Stimulated activated CD4-positive, alpha-beta T cell treated with anti-CD3 and anti-CD28 coated beads, Interleukin-4, amount 100 ng/mL, for 4 hours (primary cell): ENCODE data around the gene TRIM63.

Experiments
- DNase-seq, 2 experiments: peaks; one replicate each; pipeline ENCODE4 v3.0.0-alpha.2; 2020

Gene TRIM63

DNA sequence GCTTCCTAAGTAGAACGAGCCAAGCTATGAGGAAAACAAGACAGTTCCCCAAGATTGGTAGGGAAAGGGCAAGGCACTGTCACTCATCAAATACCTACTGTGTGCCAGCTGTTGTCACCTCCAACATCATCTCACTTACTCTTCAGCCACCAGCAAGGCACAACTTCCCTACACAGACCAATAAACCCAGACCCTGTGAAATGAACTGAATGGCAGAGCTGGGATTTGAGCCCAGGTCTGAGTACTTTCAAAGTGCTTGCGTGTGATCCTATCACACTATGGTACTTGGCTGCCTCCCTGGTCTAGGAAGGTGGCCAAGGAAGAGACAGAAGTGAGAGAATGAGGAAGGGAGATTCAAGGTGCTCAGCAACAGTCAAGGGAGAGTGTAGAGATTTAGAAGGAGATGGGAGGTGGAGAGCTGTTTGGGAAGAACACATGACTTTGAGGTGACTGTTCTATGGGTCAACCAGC is 16.7 kb upstream of the TRIM63 start:
- no peak for DNase-seq

DNA sequence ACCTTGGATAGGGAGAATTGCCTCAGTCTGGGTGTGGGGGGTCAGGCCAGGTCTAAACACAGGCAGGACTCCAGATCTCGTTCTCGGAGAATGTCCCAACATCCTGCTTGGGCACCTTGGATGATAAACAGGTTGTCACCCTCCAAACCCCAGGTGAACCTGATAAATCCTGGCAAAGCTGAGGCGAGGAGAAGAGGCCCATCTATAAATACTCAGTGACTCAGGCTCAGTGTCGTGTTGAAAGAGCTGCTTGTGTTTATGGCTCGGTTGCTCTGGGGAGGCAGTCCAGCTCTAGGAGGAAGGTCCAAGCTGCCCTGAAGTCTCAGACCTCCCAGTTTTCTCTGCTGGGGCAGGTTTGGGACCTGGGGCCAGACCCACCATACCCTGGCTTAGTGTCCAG is 15.8 kb upstream of the TRIM63 start:
- DNase-seq = no peak

DNA sequence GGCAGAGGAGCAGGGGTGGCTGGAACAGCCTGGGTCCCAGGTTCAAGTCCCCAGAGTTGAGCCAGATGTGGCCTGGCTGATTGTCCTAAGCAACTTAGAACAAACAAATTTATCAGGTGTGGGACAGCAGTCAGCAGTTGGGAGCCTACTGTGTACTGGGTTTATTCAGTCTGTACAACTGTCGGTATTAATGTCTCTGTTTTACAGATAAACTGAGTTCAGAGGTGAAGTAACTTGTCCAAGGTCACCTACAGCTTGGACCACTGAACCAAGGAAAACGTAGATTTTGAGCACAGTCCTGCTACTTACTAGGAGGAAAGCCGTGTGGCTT is 14.6 kb upstream of the TRIM63 start:
- DNase-seq = no peak

DNA sequence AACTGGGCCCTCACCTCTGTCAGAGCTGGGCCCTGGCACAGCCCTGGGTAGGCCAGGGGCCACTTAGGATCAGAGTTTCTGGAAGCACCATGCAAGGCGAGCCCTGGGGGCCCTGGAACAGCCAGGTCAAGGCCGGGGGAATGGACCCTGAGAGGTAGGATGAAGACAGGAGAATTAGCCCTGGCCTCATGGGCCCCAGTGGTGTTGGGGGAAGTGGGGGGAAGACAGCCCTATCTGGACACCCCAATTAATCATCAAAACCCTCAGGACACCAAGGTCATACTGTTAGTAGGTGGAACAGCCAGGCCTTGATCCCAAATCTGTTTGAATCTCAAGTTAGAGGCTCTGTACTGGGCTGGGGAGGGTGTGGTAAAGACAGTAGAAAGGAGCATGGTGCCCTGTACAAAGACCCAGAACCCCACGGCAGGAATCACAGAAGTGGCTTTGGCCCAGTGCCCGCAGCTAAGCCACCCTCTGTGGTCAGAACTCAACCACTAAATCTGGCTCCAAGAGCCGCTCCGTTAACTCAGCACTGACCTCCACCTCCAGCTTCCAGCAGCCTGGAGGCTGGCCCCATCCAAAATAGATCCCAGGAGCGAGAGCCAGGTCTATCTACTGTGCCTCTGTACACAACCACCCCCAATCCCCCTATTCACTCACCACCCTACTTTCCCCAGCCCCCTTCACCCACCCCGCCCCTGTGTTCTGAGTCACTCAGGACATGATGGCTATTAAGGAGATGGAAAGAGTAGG is 14.0 kb upstream of the TRIM63 start:
- no peak for DNase-seq

DNA sequence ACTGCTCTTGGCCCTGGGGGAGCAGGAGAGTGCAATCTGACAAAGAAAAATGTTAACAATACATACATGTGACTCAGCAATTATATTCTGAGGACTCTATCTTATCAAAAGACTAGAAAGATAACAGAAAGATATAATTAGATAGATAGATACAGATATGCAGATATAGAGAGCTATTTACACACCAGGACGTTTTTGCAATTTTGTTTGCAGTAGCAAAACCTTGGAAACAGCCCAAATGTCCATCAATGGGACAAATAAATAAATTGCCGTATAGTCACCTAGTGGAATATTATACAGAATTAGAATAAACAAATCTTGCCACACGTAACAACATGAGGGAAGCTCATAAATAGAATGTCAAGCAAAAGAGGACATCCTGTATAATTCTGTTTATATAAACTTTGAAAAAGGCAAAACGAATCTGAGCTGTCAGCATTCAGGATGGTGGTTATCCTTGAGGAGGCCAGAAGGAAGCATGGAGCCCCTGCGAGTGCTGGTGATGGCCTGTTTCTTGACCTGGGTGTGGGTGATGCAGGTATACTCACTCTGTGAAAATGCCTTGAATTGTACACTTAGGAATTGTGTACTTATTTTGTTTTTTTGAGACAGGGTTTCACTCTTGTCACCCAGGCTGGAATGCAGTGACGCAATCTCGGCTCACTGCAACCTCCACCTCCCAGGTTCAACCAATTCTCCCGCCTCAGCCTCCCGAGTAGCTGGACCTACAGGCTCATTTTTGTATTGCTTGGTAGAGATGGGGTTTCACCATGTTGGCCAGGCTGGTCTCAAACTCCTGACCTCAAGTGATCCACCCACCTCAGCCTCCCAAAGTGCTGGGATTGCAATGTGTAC is 12.8 kb upstream of the TRIM63 start:
- no peak for DNase-seq

DNA sequence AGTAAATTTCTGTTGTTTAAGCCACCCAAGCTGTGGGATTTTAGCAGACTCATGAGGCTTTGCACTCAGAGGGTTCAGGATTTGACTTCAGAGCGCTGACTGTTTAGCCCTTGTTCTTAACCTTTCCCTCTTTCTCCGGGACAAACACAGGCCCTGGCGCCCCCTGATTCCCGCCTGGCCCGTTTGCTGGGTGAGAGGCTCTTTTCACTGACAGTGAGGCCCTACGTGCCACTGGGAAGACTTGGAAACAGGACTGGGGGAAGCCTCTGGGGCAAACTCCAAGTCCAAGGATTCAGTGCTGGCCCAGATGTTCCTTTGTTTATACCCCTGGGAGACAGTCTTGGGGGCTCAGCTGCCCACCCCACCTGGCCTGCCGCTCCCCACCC is 11.7 kb upstream of the TRIM63 start:
- no peak for DNase-seq

DNA sequence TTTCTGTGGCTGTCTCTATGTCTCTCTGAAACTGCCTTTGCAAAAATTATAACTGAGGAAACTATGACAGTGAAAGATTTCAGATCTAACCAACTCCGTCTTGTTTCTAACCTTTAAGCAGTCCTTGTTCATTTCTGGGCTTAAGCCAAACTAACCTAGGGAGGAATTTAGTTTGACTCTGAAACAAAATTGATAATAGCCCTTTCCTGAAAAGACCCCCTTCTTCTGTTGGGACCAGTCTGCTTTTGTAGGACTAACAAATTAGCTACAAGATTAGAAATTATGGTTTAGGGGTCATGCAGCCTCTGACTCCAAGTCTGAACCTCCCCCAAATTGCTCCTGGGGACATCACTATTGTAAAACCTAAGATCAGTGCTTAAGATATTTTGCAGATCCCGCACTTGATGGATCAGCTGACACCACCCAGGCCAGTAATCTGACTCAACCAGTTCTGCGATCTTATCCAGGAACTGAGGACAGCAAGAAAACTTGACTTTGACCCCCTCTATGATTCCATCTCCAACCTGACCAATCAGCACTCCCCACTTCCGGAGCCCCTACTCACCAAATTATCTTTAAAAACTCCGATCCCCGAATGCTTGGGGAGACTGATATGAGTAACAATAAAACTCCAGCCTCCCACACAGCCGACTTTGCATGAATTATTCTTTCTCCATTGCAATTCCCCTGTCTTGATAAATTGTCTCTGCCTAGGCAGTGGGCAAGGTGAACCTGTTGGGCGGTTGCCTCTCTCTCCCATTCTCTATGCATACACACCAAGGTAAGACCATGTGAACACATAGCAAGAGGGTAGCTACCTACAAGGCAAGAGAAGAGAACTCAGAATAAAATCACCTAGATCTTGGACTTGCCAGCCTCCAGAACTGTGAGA is 11.1 kb upstream of the TRIM63 start:
- no peak for DNase-seq

DNA sequence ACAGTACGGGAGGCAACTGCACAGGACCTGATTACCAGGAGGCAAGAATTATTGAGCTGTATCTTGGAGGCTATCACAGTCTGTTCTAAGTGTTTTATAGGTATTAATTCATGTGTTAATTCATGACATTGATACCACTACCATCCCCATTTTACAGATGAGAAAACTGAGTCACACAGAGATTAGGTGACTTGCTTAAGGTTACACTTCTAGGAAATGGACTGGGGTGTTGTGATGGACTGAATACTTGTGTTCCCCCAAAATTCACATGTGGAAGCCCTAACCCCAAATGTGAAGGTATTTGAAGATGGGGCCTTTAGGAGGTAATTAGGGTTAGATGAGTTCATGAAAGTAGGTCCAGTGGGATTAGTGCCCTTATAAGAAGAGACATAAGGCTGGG is 10.1 kb upstream of the TRIM63 start:
- no peak for DNase-seq

DNA sequence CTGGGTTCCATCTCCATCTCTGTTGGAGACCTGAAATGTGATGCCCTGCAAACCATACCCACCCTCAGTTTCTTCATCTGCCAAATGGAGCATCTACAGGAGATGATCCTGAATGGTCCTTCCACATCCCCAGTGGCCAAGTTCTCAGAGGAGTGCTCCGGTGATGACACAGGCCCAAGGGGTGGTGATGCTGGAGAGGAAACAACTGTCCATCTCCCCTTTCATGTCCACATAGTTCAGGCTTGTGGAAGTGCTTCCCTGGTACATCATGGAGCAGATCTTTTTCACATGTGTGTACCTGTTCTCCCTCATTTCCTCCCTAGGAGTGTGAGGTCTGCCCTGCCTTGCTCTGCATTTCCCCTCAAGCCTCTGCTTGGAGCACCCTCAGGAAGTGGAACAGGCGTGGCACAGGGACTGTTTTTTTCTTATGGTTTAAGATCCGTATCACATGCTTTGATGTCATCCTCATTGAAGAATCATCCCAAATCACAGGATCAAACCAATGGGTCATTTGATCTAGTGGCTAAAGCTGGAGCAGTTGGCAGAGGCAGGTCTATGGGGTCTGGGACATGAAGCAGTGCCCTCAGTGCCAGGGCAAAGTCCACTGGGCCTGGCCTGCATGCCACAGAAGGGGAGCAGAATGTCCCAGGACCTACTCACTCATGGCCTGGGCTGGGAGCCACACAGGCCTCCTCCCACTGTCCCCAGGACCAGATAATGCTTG is 8.2 kb upstream of the TRIM63 start:
- DNase-seq = no peak

DNA sequence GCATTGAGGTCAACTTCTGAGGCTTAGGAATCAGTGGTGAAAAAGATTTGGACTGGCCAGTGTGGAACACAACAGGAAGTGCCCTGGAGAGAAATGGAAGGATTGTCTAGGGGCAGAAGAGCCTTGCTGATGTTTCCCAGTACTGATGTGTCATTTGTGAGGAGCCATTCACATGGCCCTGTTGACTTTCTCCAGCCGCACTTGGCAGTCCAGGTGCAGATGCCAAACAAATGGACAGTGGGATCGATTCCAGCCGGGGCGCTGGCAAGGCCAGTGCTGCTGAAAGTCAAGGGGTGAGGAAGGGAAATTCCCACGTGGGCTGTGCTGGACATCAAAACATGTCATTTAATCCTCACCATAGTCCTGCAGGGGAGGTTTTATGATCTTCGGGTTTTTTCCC is 4.9 kb upstream of the TRIM63 start:
- no peak for DNase-seq

DNA sequence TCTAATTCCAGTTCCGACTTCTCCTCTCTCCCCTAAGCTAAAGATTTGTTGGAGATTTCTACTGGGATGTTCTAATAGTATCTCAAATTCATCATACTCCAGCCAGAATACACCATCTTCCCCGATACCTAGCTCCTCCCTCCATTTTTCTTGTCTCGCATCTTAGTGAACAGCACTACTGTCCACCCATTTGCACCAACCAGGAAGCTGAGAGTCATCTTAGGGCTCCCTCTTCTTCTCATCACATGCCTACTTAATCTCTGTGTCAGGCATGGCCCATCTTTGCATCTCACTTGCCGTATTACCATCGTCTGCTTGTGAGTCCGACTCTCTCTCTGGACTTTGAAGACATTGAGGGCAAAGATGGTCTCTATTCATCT is 3.5 kb upstream of the TRIM63 start:
- no peak for DNase-seq

DNA sequence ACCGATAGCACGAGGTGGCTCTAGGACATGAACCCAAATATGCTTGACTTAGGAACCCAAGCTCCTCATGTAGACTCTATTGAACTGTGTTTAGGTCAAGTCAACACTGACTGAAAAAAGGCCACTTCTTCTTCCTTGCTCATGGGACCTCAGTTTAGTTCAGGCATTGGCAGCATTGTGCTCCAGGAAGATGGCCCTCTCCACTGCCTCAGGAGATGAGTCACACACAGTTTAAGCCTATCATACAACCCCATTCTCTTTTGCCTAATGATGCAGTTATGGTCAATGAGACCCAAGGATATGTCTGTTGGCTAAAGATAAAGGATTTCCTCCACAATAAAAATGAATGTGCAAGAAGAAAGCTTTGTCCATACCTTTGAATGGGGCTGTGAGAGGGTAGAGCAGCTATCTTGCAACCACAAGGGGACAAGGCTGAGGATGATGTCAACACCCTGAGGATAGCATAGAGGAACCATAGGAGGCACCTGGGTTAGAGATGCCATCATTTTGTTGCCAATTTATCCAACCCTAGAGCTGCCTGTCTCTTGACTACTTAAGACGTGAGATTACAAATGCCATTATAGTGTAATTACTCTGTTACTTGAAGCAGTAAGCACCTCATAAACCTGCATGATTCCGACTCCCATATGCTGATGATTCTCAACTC is 3.0 kb upstream of the TRIM63 start:
- DNase-seq = no peak

DNA sequence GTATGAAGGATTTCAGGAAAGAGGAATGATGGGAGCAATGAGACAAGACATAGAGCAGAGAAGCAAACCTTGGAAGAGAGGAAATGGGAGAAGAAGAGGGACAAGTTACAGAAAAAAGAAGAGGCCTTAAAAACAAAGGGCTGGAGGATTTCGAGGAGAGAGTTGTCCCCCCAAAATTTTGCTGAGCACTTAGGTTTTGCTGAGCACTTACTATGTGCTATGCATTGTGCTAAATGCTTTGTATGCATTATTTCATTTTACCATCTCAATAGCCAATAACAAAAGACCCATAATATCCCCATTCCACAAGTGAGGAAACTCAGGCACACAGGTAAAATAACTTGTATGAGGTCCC is 2.5 kb upstream of the TRIM63 start:
- no peak for DNase-seq

DNA sequence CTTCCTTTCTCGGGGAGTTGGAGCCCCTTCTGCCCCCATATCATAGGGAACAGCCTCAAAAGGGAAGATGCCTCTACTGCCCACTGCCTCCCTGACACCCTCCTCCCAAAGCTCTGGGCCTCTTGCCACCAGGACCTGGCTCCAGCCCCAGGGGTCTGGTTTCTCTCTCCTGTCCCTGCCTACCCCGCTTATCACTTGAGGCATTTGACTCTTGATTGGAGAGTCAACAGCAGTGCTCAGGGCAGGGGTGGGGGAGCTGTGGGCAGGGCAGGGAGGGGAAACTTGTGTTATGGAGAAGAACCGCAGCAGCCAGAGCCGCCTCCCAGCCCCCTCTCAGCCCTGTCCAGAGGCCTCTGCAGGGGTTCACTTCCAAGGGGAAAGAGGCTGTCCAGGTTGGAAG is 573 bp downstream of the TRIM63 start:
- no peak for DNase-seq

DNA sequence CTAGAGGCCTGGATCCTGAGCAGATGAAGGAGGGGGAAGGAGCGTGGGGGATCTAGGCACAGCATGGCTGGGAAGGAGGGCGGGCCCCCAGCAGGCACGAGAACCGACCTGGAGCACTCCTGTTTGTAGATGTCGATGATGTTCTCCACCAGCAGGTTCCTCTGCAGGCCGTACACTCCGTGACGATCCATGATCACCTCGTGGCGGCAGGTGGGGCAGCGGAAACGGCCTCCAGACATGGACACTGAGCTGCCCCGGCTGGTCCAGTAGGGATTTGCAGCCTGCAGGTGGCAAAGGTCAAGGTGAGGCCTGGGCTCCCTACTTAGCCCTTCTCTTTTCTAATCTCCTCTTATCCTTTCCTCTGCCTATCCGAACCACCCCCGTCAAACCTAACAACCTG is 1.3 kb downstream of the TRIM63 start:
- DNase-seq = no peak

DNA sequence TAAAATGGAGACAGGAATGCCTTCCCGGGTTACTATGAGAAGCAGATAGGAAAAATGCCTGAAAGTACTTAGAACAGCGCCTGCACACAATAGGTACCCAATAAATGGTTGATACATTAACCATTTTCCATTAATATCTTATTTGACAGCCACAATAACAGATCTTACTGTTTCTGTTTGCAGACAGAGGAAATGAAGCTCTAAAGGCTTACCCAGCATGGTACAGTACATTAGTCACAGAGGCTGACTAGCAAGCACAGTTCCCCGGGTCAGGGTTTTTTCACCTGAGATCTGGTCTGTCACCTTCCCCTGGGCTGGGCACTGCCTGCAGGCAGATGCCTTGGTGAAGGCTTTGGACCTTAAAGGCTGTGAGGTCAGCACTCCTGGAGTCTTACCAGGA is 2.9 kb downstream of the TRIM63 start:
- no peak for DNase-seq

DNA sequence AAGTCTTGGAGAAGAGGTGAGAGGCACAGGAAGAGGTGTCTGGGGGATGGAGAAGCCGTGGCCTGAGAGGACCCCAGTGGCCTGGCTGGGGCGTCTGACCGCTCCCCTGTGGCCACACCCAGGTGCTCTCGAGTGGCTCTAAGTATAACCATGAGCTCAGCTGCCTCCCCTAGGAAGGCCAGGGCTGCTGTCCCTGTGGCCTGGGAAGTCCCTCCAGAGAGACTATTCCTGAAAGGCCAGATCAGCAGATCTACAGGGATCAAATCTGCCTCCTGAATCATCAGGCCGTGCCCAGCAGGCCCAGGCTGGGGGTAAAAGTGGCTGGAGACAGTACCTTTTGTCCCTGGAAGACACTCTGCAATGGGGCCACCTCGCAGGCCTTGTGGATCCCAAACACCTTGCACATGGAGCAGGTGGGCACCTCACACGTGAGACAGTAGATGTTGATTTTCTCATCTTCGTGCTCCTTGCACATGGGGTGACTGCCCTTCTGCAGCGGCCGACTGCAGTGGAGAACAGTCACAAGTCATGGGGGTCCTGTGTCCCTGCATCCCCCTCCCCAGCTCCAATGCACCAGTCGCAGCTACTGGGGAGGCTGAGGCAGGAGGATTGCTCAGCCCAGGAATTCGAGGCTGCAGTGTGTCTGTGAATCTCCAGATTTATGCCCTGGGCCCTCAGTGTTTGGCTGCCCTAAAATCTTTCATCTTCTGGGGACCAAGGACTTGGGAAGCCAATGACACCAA is 6.4 kb downstream of the TRIM63 start:
- no peak for DNase-seq

DNA sequence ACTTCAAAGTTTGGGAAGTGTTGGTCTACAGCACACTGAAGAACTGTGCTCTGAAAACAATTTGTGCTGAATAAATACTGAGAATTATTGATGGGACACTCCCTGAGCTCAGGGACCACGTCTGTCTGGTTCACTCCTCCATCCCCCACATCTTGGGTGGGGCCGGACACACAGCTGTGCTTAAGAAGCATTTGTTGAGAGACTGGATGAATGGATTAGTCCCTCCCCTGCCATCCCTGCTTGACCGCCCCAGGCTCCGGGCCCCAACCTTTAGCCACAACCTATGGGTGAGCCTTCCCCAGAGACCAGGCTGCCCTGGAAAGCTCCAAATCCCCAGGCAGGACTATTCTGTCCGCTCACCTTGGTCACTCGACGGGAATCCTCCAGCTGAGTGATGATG is 7.5 kb downstream of the TRIM63 start:
- no peak for DNase-seq

DNA sequence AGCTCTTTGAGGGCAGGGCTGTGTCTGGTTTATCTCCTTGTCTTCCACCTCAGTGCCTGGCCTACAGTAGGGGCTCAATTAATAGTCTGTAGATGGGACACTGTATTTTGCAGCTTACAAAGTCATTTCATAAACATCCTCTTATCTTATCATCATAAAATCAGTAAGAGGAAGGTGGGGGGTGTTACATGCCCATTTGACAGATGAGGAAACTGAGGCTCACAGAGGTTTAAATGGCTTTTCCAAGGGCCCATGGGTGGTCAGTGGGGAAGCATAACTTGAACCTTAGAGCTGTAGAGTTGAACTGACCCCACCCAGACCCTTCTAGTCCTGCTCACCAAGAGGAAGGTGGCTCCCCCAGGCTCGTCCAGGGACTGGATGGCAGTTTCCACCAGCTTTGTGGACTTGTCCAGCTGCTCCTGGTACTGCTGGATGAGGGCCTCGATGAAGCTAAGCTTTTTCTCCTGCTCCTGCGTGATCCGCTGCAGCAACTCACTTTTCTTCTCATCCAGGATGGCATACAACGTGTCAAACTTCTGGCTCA is 9.3 kb downstream of the TRIM63 start:
- no peak for DNase-seq

DNA sequence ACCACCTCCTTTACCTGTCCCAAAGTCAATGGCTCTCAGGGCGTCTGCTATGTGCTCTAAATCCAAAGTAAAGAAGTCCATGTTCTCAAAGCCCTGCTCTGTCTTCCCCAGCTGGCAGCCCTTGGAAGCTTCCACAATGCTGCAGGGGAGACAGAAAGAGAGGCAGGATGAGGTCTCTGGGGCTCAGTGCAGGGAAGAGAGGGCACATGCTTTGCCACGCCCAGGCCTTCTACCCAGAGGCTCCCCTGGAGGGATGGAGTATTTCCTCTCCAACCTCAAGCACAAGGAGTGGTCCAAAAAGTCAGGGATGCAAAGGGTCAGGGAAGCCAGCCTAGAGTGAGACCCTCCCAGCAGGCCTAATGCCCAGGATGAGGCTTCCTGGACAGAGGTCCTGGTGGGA is 10.2 kb downstream of the TRIM63 start:
- no peak for DNase-seq

DNA sequence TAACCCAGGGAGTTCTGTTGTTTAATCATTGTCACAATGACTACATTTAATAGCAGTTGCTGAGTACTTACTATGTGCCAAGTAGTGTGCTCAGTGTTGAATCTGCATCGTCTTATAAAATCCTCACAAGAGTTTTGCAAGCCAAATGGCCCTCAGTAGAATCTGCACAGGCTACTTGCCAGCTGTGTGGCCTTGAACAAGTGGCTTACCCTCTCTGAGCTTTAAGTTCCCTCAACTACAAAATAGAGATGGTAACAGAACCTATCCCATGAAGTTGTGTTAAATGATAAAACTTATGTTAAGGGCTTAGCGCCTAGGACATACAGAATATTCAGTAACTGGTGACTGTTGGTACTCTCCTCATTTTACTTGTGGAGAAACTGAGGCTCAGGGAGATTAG is 12.4 kb downstream of the TRIM63 start:
- no peak for DNase-seq
